ENCODE measurements around the gene SSR1.
A peak's percentile ranks its signal among the peaks of the same experiment; 100 is the strongest.

The SSR1 gene

DNA sequence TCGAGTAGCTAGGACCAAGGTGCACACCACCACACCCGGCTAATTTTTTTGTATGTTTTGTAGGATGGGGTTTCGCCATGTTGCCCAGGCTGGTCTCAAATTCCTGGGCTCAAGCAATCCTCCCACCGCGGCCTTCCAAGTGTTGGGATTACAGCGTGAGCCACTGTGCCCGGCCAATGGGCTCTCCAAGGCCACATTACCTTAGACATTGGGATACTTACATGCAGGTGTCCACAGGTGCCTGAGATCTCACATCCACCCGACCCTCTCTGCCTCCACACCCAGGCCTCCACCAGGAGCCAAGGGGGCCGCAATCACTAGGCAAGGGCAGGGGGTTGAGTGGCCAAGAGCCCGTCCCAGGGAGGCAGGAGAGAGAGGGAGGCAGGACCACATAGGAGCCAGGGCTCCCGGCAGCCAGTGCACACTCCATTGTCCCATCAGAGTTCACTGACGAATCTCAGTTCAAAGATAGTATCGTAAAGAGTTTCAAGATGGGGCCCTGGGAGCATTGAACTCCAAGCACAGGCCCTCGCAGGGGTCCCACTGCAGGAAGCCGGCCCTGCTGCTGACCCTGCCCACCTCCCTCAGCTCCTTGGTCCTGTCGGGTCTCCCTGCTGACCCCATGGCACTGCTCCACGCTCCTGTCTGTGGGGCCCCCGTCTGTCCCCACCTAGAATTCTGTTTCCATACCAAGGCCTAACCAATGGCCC, 55.3 kb downstream of the SSR1 start:
- no peak for DNase-seq (ENCODE audit: low spot score)

DNA sequence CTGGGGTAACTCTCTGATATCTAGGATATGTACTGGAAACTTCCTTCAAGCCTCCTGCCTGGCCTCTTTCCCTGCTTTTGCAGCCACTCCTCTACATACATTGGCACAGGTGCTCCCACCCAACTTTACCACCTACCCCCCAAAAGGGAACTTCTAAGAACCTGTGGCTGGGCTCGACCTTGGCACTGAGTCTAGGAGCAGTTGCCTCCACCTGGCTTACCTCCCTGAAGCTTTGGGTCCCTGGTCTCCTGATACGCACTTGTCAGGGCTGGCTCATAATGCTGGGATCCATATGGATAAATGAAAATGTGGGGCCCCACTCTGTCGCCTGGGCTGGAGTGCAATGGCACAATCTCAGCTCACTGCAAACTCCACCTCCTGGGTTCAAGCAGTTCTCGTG, 56.2 kb downstream of the SSR1 start:
- no peak for DNase-seq (ENCODE audit: low spot score)

DNA sequence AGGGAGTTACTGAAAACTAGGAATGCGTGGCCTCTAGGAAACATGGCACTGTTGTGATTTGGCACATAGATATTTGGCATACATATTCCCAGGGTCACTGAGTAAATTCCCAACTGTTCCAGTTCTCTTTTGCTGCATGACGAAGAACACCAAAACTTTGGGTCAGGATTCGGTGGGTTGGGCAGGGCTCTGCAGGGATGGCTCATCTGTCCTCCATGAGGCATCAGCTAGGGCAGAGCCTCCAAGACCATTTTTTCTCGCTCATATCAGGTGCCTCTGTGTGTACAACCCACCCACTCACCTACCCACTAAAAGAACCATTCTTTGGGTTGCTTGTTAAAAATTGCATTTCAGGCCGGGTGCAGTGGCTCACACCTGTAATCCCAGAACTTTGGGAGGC, 57.1 kb downstream of the SSR1 start:
- DNase-seq (ENCODE audit: low spot score) = no peak

DNA sequence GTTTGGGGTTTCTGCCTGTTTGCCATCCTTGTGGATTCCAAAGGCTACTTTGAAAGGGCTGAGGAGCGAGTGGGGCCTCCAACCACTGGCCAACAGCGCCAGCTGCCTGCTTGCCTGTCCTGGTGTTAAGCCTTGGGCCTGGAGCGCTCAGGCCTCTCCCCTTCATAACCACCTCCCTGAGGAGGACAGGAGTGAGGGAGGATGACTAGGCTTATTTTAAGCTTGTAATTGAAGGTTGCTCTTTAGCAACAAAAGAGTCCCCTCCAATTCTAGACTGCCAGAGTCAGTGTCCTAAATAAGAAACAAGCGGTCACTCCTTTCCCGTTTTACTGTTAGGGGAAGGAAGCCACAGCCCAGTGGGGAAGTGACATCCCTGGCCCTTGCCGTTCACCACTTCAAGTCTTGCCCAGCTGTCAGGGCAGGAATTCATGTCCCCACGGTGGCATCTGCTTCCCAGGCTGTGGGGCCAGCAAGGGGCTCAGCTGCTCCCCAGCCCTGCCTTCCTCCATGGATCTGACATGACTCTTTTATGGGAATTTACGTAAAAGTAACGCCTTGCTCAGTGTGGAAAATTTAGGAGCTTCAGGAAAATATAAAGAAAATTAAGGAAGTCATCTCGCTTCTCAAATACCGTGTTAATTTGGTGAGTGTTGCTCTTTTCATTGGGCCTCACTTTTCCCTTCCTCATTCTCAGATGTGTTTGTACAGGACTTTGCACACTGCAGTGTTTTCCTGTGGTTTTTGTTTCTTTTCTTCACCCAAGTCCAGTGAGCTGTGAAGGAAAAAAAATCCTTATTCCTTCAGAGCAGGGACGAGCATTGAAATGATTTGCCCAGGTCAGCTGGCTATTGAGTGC, 57.8 kb downstream of the SSR1 start:
- DNase-seq (ENCODE audit: low spot score) = no peak

DNA sequence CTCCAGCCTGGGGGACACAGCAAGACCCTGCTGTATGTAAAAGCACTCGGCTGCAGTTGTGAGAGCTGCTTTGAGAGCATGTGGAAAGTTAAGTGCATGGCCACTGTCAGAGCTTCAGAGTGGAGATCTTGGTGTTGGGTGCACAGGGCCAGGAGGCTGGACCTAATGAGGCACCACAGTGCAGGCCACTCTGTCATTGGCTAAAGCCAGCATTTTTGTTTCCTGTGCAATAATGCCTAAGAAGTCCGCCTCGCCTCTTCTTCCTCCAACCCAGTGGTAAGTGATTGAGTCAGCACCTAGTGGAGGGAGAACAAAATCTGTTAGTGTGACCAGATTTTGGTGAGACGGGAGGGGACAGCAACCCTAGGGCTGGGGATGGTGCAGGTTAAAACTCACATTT, 60.6 kb downstream of the SSR1 start:
- DNase-seq (ENCODE audit: low spot score) = no peak

DNA sequence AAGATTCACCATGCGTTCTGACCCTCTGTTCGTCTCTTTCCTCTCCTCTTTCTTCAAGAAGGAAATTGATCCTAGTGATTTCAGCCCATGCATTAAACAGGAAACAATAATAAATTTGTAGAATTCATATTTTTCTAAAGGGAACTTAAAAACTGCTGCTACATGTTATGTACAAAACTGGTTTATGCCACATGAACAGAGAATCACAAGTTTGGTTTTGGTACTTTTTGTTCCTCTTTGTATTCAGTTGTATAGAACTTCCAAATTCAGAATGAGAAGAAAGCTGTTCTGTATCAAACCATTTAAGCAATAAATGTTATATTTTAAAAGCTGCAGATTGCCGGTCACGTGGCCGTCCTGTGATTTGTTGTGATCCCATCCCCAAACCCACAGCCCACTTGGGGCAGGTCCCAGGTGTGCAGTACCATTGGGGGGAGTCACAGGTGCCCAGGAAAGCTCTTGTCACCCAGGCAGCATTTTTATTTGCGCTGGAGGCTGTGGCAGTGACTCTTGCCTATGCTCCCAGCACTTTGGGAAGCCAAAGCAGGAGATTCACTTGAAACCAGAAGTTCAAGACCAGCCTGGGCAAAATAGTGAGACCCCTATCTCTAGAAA, 61.2 kb downstream of the SSR1 start:
- DNase-seq (ENCODE audit: low spot score) = no peak

DNA sequence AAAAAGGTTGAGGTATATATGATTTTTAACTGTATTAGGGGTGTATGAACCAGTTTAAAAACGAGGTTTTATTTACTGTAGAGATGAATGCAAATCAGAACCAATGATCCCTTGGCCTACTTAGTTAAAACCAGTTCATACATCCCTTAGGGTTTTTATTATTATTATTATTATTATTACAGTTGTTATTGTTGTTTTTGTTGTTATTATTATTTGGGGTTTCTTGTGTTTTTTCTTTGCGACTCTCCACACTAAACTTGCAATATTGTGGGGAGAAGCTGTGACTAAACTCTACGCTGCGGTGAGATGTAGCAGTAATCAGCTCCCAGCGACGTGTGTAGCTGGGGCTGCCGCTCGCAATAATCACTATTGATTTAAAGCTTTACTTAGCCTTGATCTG, 62.2 kb downstream of the SSR1 start:
- no peak for DNase-seq (ENCODE audit: low spot score)

DNA sequence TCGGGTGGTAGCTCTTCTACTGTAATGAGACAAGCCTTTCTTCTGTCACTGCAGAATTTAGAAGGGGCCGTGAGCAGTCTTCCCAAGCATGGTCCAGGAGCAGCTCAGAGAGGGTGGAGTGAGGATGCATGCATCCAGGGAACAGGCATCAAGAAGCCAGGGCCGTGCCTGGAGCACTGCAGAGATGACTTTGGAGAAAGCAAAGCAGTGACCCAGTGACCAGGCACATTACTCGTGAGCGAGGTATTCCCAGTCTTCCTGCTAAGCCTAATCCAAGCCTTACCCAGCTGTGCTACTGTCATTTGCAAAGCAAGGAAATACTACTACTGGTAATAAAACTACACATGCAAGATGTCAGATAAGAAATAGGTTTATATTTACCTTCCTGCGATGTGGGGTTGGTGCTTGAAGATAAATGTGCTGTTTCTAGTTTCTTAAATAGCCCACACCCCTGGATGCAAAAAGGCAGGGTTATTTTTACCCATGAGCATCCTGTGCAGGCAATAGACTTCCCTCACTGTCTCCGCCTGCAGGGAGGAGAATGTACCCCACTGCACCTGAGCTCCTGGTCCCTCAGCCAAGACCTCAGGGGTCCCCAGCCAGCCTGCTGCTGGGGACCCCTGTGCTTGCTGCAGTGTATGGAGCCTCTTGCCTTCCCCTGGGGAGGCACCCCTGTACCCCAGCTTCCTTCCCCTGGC, 62.9 kb downstream of the SSR1 start:
- DNase-seq (ENCODE audit: low spot score) = no peak

- DNase-seq (ENCODE audit: low spot score) = peak; percentile 38
Observed at GRCh38 chr6:7249391-7249790, 63.6 kb downstream of the SSR1 start.

DNA sequence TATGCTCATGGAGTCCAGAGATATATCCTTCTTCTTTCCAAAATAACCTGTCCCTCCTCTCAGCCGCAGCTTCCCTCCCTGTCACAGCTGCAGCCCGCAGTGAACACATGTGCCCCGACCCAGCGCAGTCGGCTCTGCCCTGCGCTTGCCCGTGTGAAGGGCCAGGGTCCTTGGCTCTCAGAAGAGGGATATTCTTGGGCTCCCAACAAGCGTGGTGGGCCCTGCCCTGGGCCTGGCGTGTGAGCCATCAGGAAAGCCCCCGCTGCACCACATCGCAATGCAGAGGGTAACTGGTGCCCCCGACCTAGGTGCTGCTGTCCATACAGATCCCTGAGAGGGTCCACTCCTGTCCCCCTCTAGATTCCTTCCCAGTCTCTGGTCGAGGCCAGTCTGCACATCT, 65.2 kb downstream of the SSR1 start:
- no peak for DNase-seq (ENCODE audit: low spot score)

DNA sequence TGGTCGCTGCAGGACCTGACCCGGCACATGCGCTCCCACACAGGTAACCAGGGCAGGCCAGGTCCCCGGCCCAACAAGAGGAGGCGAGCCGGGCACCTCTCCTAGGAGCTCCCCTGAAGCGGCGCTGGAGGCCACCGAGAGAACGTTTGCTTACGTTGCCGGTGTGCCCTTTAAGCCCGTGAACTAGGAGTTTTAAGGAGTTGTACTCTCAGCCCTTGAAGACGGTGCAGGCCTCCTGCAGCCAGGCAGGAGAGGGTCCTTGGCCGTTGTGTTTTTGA, 65.9 kb downstream of the SSR1 start:
- no peak for DNase-seq (ENCODE audit: low spot score)

GRCh38 chr6:7246401-7247178, 66.4 kb downstream of the SSR1 start:
- no peak for DNase-seq (ENCODE audit: low spot score)

- no peak for DNase-seq (ENCODE audit: low spot score)
Observed at GRCh38 chr6:7245668-7246393, 67.2 kb downstream of the SSR1 start.

DNA sequence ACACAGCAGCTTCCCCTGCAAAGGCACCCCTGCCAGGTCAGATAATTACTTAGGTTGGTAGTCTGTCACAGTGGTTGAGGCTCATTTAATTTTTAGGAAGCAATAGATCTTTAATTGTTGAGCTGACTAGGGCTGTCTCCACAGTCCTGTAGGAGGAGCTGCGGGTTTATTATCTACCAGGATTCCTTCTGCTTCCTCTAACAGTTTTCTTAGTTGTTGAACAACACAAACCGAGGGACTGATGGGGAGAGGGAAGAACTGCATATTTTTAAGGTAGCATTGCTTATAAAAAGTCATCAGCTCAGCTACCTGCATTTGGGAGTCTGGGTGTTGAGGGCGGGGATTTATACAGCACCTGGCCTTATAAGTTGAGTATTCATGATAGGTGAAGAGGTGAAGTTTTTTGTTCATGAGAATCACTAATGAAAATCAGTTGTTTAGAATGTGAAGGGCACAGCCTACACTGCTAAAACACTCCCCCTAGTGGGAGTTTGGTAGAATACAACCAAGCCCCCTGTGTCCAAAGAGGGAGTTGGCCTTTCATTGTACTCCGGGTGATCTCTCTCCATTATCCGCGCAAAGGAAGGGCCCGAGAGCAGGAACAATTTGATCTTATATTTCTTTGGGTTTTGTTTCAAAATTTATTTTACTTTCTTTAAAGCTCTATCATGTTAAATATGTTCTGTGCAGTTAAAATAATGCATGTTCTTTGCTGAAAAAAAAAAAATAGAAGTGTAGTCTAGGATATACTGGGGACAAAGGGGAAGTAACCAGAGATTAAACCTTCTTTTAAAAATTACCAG, 69.6 kb downstream of the SSR1 start:
- DNase-seq (ENCODE audit: low spot score) = peak; percentile 81

DNA sequence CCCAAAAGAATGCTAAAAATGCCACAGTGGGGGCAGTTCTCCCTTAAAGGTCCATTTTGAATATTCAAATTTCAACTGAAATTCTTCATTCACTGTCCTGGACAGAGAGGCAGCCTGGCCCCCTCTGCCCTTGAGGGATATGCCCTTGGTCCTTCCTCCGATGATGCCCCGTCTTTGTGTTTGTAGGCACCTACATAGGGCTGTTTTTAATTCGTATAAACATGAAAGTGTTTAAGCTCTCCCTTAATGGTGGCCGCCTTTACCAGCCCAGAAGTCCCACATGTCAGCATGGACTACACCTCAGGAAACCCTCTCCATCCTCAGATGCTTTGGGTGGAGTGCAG, 70.2 kb downstream of the SSR1 start:
- DNase-seq (ENCODE audit: low spot score) = no peak

- DNase-seq (ENCODE audit: low spot score) = no peak
Observed at GRCh38 chr6:7241709-7242645, 71.0 kb downstream of the SSR1 start.

DNA sequence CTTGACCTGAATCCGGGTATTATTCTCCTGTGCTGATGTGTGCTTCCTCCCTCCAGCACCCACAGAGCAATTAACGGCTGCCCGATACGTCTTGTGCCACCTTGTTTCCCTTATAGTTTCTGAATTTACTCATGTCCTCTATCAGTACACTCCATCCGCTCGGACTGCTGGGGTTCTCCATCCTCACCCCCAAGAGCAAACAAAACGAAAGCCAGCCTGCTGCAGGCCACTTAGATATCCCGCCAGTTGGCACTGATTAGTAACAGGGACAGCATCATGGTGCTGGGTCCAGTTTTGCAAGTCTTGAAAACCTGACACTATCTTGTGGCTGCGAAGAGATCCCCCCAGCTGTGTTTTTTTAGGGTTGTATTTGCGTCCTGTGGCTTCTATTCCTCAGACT, 71.8 kb downstream of the SSR1 start:
- DNase-seq (ENCODE audit: low spot score) = no peak

DNA sequence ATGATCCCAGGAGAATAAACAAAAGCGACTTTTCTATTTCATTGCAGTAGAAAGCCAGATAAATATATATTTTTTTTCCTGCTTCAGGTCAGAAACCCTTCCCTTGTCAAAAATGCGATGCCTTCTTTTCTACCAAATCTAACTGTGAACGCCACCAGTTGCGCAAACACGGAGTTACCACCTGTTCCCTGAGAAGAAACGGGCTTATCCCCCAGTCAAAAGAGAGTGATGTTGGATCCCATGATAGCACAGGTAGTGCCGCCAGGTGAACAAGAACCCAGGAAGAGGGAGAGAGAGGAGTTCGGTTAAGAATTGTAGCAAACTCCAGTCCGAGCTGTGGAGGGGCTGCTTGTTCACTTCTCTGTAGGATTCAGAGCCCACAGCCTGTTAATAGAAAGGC, 72.6 kb downstream of the SSR1 start:
- DNase-seq (ENCODE audit: low spot score) = no peak

DNA sequence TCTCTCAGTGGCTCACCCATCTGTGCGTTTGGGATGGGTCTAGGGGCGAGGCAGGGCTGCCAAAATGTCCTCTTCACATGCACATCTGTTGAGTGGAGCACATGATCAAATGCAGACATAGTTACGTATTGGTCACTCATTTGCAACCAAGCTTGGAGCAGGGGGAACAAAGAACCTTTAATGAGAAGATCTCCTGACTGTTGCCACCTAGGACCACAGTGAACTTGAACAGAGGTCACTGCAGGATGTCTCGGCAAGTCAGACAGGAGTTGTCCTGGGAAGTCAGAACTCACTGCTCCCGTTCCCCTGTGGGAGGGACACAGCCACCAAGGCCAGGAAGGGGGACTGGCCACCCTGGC, 73.4 kb downstream of the SSR1 start:
- DNase-seq (ENCODE audit: low spot score) = no peak
